D721Med (cell line): ENCODE measurements around the gene NVL.
"Not testable (repeated sequence)": the region's sequence is repeated elsewhere in the genome, so short reads cannot be mapped to it uniquely, and the experiment has no call there.

Source experiments
- DNase-seq: peaks from one replicate; pipeline ENCODE4 v3.0.0; 2011; ENCODE audit warnings: low spot score; ENCODE audit not compliant: insufficient read length
- FAIRE-seq: peaks from 2 replicates; lab custom pipeline; 2011; peaks lifted over from hg19 to GRCh38; lab: Jason Lieb, UNC
- CTCF ChIP-seq: IDR thresholded peaks from 2 replicates; pipeline ENCODE4 v1.5.1; 2012; ENCODE audit warnings: mild to moderate bottlenecking, control low read depth; ENCODE audit not compliant: insufficient read depth; ENCODE audit errors: missing control alignments

NVL gene

GRCh38 chr1:224348137-224348536 lies 18.2 kb upstream of the NVL start:
- TF ChIP-seq CTCF: no peak
- no peak for DNase-seq
- FAIRE-seq: no peak

GRCh38 chr1:224343679-224344078 lies 13.7 kb upstream of the NVL start:
- DNase-seq: no peak
- no peak for FAIRE-seq
- TF ChIP-seq CTCF: no peak

GRCh38 chr1:224340453-224341384 lies 10.7 kb upstream of the NVL start:
- FAIRE-seq, DNase-seq: not testable (repeated sequence)

- FAIRE-seq (peak; percentile 44), DNase-seq (no peak)
- no peak for TF ChIP-seq CTCF
These were observed 9.6 kb upstream of the NVL start for GRCh38 chr1:224339442-224340033.

GRCh38 chr1:224338150-224338838 lies 8.3 kb upstream of the NVL start:
- TF ChIP-seq CTCF: no peak
- DNase-seq (no peak), FAIRE-seq (no peak)

- FAIRE-seq (no peak), DNase-seq (no peak)
- no peak for TF ChIP-seq CTCF
These were observed 4.2 kb upstream of the NVL start for GRCh38 chr1:224333939-224334786.
